Right lobe of liver (tissue), 6 donors: ENCODE results near the gene PIRT. TPM values are rescaled to one million over a fixed set of nuclear protein-coding genes. Genes with fewer than 3 reads are reported as not detected.

Experiments
- ATAC-seq, 4 donors: fragments of 200-7000 bp; cut with Tn5 transposase; one replicate each; pipeline ENCODE4 v1.9.1; 2020; ENCODE audit warnings: mild to moderate bottlenecking in 4 of 4, moderate library complexity in 4 of 4
- DNase-seq, 3 donors: peaks; one replicate each; pipeline ENCODE4 v3.0.0-alpha.2; 2020
- H3K27ac ChIP-seq, 3 donors: fragments of 200-600 bp; one replicate each; pipeline ENCODE4 v1.8.0; 2022
- H3K27me3 ChIP-seq, 2 donors: fragments of 200-600 bp; one replicate each; pipeline ENCODE4 v1.8.0; 2022
- H3K36me3 ChIP-seq, 4 donors: fragments of 200-600 bp; sonication (generic) in 1 of 4; one replicate each; pipeline versions ENCODE4 v1.5.1 to v1.8.0; 2017 to 2022; ENCODE audit warnings: control low read depth in 1 of 4
- H3K4me1 ChIP-seq, 4 donors: fragments of 200-600 bp; sonication (generic) in 1 of 4; one replicate each; pipeline versions ENCODE4 v1.5.1 to v1.8.0; 2017 to 2022; ENCODE audit warnings: control low read depth in 1 of 4
- H3K4me3 ChIP-seq, 3 donors: fragments of 200-600 bp; one replicate each; pipeline ENCODE4 v1.8.0; 2022
- H3K9me3 ChIP-seq, 4 donors: fragments of 200-600 bp; sonication (generic) in 1 of 4; one replicate each; pipeline versions ENCODE4 v1.5.1 to v1.8.0; 2017 to 2022; ENCODE audit warnings: control low read depth in 1 of 4
- CTCF ChIP-seq, 4 donors: fragments of 200-600 bp in 3 of 4; fragments of 450-650 bp in 1 of 4; IDR thresholded peaks; one replicate each; pipeline versions ENCODE4 v1.5.1 to v1.8.0; 2016 to 2022; ENCODE audit warnings: antibody characterized with exemption in 4 of 4, mild to moderate bottlenecking in 2 of 4
- POLR2A ChIP-seq: fragments of 450-650 bp; IDR thresholded peaks from one replicate; pipeline ENCODE4 v1.6.1; 2017; ENCODE audit warnings: antibody characterized with exemption, mild to moderate bottlenecking
- WGBS: methylation state at CpG from one replicate; pipeline ENCODE4 v1.1.6; 2018; ENCODE audit warnings: low coverage, low lambda C conversion rate; ENCODE audit not compliant: insufficient coverage; ENCODE audit errors: missing lambda C conversion rate; 5-methylcytosine and 5-hydroxymethylcytosine counted together
- intact Hi-C, 2 donors: fragments of 100-400 bp; cut with DNase I; formaldehyde crosslinking; loops; one replicate each; pipeline versions ENCODE4 v1.11.2 to v1.14.1; 2022
- total RNA-seq, 6 experiments: library from RNA; depleted of rRNA in 2 of 6; stranded (reverse); fragments of >200 nt in 2 of 6; fragmentation: NEBNext Ultra II Directional in 3 of 6; extraction: Animal tissue kit (Norgen Biotek cat#: 25700) in 3 of 6; gene quantifications; one replicate each; pipeline versions ENCODE4 v1.1.0 to v1.2.4, GENCODE V29; 2016 to 2023
- donor health status: DM: no; HTN: yes; CAD: no.
- donor health status: DM: no; HTN: no; CAD: no.
- donor health status: DM: no; HTN: no; CAD: no.
- donor health status: DM: no; HTN: yes; CAD: no.
- donor health status: DM: no; HTN: yes; CAD: no.

The PIRT gene
- total RNA-seq, 6 experiments from 2014 or later, result not detected

DNA sequence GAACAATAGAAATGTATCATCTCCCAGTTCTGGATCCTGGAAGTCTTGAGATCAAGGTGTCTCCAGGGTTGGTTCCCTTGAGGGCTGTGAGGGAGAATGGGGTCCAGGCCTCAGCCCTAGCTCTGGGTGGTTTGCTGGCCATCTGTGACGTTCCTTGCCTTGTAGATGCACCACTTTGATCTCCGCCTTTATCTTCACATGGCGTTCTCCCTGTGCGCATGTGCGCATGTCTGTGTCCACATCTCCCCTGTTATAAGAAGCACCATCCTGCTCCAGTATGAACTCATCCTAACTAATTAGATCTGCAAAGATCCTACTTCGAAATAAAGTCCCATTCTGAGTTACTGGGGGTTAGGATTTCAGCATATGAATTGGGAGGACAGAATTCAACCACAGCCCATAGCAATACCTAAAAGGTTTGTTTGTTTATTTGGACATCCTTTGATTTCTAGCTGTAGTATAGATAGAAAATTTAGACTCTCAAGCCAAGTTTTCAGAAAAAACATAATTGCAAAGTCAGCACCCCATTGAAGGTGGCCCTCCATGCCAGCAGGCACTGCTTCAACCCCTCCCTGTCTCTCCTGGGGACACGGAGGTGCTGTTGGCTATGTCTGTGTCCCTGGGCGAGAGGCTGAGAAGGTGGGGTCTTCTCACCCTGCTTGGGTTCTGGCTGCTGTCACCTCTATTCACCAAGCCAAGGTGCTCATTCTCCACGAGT, 31.2 kb downstream of the PIRT start:
- no peak for TF ChIP-seq CTCF (IDR thresholded peaks at IDR 0.05)
- no peak for TF ChIP-seq POLR2A
- intact Hi-C loops, result no loop called here

GRCh38 chr17:10805911-10806310, 32.0 kb downstream of the PIRT start:
- ATAC-seq (no peak), DNase-seq (no peak)
- intact Hi-C loops, result no loop called here

More for the DNA sequence above, 31.2 kb downstream of the PIRT start:
- Histone ChIP-seq H3K27ac (no peak overlapping the region), H3K27me3 (no peaks in the 10 kb centered on the region), H3K36me3 (no peaks in the 10 kb centered on the region), H3K4me3 (no peak overlapping the region), H3K9me3 (no peaks in the 10 kb centered on the region), H3K4me1 (peaks cover 0 to 8% (median 0%) of the 10 kb centered on the region in 4 donors)
- no peak for ATAC-seq
- DNase-seq, result no peak
- WGBS, result 78% methylated on average over 8 of the region's 9 CpGs

DNA sequence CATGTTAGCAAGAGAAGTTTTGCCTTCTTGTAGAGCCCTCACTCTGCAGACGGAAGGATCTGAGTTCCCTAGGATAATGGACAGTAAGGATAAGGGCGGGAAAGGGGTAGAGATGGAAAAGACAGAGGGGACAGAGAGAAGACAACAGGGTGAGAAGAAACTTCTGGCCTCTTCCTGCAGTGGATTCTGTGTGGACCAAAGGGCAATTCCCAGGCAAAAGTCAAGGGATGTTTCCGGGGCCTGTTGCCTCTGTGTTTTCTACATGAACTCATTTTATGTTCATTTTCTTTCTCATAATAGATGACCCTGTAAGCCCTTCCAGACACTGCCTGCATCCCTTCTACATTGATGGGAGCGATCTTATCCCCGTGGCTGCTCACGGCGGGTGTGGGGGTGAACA, 33.3 kb downstream of the PIRT start:
- Histone ChIP-seq H3K4me1 (peaks cover 0 to 4% (median 1%) of the 10 kb centered on the region in 4 donors), H3K4me3 (no peak overlapping the region), H3K9me3 (no peaks in the 10 kb centered on the region), H3K36me3 (no peaks in the 10 kb centered on the region), H3K27ac (no peak overlapping the region), H3K27me3 (no peaks in the 10 kb centered on the region)
- WGBS, result 89% methylated on average over 7 of the region's 7 CpGs
- intact Hi-C loops, result no loop called here
- no peak for DNase-seq
- no peak for ATAC-seq
- TF ChIP-seq POLR2A, result no peak
- TF ChIP-seq CTCF (IDR thresholded peaks at IDR 0.05), result no peak

More at GRCh38 chr17:10805911-10806310, 32.0 kb downstream of the PIRT start:
- no peaks in the 10 kb centered on the region for H3K9me3 ChIP-seq
- peaks cover 0 to 8% (median 0%) of the 10 kb centered on the region in 4 donors for H3K4me1 ChIP-seq
- no peak overlapping the region for H3K4me3 ChIP-seq
- no peaks in the 10 kb centered on the region for H3K36me3 ChIP-seq
- WGBS, result 91% methylated on average over 6 of the region's 6 CpGs
- H3K27ac ChIP-seq, result no peak overlapping the region
- H3K27me3 ChIP-seq, result no peaks in the 10 kb centered on the region
- no peak for TF ChIP-seq POLR2A

DNA sequence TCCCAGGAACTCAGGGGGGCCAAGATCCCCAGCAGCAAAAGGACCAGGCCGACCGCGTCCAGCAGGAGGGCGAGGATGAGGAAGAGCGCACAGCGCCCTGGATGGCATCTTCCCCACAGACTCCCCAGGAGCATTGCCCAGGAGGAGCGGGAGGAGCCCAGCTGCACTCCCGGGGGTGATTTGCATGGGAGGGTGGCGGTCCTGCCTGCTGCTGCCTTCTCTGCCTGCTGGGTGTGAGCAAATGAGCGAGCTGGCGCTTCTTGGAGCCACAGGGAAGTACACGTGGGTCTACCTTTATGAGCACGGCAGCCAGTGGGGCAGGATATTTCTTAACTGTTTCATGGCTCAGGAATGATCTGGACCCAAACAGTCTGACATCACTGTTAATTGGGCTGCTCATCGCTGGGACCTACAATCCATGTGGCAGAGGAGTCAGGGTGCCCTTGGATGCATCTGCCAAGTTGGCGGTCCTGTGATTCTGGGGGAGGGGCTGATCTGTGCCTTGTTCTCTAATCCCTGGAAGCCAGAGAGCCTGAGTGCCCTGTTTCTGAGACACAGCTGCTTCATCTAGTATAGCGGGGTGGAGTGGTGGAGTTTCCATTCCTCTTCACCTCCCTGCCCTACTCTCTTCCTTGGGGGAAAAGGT, 33.9 kb downstream of the PIRT start, which contains the start of gene TMEM238L:
TSS of gene TMEM238L (minus strand) at position 270 of the 646 bp plus-strand sequence. CDS start at position 134, 136 bp downstream.
- TF ChIP-seq CTCF (IDR thresholded peaks at IDR 0.05), result no peak
- no peak for TF ChIP-seq POLR2A
- intact Hi-C loops, result no loop called here
- H3K9me3 ChIP-seq, result no peaks in the 10 kb centered on the region
- H3K27me3 ChIP-seq, result no peaks in the 10 kb centered on the region
- no peak for DNase-seq
- ATAC-seq, result no peak
- 77% methylated on average over 11 of the region's 16 CpGs for WGBS
- no peak within 1 kb of the TSS for H3K27ac ChIP-seq
- no peaks in the 10 kb centered on the region for H3K36me3 ChIP-seq
- H3K4me3 ChIP-seq, result no peak within 1 kb of the TSS
- H3K4me1 ChIP-seq, result peaks cover 0 to 9% (median 4%) of the 10 kb centered on the region in 4 donors

- Histone ChIP-seq H3K27ac (no peak overlapping the region), H3K27me3 (no peaks in the 10 kb centered on the region), H3K9me3 (no peaks in the 10 kb centered on the region), H3K36me3 (no peaks in the 10 kb centered on the region), H3K4me1 (peaks cover 0 to 14% (median 8%) of the 10 kb centered on the region in 4 donors), H3K4me3 (no peak overlapping the region)
- ATAC-seq (no peak), DNase-seq (no peak)
- intact Hi-C loops, result no loop called here
- WGBS, result 85% methylated on average over 5 of the region's 7 CpGs
- TF ChIP-seq CTCF (IDR thresholded peaks at IDR 0.05) (no peak), POLR2A (no peak)
These were observed 34.5 kb downstream of the PIRT start for GRCh38 chr17:10803350-10803749.
